ENCODE data around the gene PRR7. TPM values are rescaled to one million over a fixed set of nuclear protein-coding genes. Genes with fewer than 3 reads are reported as not detected.

PRR7 gene
- total and polyA plus RNA-seq, 2 of the 13 experiments (the other 11 are each of a cell fraction or from before 2014, with no cell fraction given), result 4.8 to 5.0 TPM

DNA sequence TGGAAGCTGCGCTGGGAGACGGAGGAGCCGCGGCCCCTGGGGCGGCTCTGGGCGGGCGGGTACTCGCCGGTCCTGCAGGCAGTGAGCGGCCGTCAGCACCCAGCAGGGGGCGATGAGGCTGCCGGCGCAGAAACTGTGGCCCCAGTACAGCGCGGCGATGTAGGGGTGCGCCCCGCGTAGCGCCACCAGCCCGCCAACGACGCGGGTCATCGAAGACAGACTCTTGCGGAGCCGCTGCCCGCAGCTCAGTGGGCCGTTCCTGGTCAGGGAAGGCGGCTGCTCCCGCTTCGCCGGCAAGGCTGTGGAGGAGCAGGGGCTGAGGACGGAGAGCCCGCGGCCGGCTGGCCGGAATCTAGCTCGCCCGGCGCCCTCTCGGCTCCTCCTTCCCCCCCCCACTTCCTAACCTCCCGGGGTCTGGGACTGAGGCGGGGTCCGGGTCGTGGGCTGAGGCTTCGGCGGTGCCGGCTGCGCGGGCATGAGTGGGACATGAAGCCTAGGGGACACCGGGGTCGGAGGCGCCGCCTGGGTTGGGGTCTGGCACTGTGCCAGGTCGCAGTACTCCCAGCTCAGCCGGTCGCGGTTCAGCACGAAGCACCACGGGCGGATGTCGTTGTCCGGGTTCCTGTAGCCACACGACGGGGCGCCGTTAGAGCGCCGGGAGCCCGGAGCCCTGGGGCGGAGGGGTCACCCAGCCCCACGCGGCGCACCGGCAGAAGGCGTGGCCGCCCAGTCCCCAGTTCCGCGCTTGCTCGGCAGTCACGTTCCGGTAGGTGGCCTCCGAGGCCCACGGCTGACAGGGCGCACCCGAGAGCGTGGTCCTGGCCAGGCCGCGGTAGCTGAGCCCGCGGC lies 42.6 kb upstream of the PRR7 start (continued):
- TF ChIP-seq, protein P1, sequence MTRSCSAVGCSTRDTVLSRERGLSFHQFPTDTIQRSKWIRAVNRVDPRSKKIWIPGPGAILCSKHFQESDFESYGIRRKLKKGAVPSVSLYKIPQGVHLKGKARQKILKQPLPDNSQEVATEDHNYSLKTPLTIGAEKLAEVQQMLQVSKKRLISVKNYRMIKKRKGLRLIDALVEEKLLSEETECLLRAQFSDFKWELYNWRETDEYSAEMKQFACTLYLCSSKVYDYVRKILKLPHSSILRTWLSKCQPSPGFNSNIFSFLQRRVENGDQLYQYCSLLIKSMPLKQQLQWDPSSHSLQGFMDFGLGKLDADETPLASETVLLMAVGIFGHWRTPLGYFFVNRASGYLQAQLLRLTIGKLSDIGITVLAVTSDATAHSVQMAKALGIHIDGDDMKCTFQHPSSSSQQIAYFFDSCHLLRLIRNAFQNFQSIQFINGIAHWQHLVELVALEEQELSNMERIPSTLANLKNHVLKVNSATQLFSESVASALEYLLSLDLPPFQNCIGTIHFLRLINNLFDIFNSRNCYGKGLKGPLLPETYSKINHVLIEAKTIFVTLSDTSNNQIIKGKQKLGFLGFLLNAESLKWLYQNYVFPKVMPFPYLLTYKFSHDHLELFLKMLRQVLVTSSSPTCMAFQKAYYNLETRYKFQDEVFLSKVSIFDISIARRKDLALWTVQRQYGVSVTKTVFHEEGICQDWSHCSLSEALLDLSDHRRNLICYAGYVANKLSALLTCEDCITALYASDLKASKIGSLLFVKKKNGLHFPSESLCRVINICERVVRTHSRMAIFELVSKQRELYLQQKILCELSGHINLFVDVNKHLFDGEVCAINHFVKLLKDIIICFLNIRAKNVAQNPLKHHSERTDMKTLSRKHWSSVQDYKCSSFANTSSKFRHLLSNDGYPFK (CRISPR knock-in tag; IDR thresholded peaks at IDR 0.05; ENCODE audit: borderline replicate concordance), result peak; percentile 26; the same call in 1 of the 2 replicates
- TF ChIP-seq ZFP90 (CRISPR knock-in tag; IDR thresholded peaks at IDR 0.05; ENCODE audit: borderline replicate concordance) (0 out of 2 replicates have a peak, but pooled peaks have one; percentile 55), GTF2F1 (IDR thresholded peaks at IDR 0.05; ENCODE audit: low read length) (no peak), HDAC1 (CRISPR knock-in tag; IDR thresholded peaks at IDR 0.05) (peak; percentile 38), ZNF446 (CRISPR knock-in tag; IDR thresholded peaks at IDR 0.05) (peak; percentile 72; the same call in 1 of the 2 replicates), ZNF460 (CRISPR knock-in tag; IDR thresholded peaks at IDR 0.05; ENCODE audit: borderline replicate concordance) (no peak), ZNF7 (CRISPR knock-in tag; IDR thresholded peaks at IDR 0.05) (no peak), HOXA3 (CRISPR knock-in tag; IDR thresholded peaks at IDR 0.05) (peak; percentile 67), ZNF775 (CRISPR knock-in tag; IDR thresholded peaks at IDR 0.05; ENCODE audit: borderline replicate concordance) (no peak), TOPORS (CRISPR knock-in tag; IDR thresholded peaks at IDR 0.05) (no peak), NFE2L1 (CRISPR knock-in tag; IDR thresholded peaks at IDR 0.05; ENCODE audit: borderline replicate concordance) (no peak), ZFY (CRISPR knock-in tag; IDR thresholded peaks at IDR 0.05) (peak; percentile 53; the same call in 1 of the 2 replicates), TCF12 (IDR thresholded peaks at IDR 0.05) (no peak), TCF12 (CRISPR knock-in tag; IDR thresholded peaks at IDR 0.05) (0 out of 2 replicates have a peak, but pooled peaks have one; percentile 46), ZNF235 (CRISPR knock-in tag; IDR thresholded peaks at IDR 0.05; ENCODE audit: borderline replicate concordance) (peak; percentile 49; the same call in 1 of the 2 replicates), PHF20 (CRISPR knock-in tag; IDR thresholded peaks at IDR 0.05) (0 out of 2 replicates have a peak, but pooled peaks have one; percentile 24)
- TF ChIP-seq, protein P2, sequence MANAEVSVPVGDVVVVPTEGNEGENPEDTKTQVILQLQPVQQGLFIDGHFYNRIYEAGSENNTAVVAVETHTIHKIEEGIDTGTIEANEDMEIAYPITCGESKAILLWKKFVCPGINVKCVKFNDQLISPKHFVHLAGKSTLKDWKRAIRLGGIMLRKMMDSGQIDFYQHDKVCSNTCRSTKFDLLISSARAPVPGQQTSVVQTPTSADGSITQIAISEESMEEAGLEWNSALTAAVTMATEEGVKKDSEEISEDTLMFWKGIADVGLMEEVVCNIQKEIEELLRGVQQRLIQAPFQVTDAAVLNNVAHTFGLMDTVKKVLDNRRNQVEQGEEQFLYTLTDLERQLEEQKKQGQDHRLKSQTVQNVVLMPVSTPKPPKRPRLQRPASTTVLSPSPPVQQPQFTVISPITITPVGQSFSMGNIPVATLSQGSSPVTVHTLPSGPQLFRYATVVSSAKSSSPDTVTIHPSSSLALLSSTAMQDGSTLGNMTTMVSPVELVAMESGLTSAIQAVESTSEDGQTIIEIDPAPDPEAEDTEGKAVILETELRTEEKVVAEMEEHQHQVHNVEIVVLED (CRISPR knock-in tag; IDR thresholded peaks at IDR 0.05; ENCODE audit: borderline replicate concordance), result peak; percentile 36; the same call in 1 of the 2 replicates
- TF ChIP-seq, protein P3, sequence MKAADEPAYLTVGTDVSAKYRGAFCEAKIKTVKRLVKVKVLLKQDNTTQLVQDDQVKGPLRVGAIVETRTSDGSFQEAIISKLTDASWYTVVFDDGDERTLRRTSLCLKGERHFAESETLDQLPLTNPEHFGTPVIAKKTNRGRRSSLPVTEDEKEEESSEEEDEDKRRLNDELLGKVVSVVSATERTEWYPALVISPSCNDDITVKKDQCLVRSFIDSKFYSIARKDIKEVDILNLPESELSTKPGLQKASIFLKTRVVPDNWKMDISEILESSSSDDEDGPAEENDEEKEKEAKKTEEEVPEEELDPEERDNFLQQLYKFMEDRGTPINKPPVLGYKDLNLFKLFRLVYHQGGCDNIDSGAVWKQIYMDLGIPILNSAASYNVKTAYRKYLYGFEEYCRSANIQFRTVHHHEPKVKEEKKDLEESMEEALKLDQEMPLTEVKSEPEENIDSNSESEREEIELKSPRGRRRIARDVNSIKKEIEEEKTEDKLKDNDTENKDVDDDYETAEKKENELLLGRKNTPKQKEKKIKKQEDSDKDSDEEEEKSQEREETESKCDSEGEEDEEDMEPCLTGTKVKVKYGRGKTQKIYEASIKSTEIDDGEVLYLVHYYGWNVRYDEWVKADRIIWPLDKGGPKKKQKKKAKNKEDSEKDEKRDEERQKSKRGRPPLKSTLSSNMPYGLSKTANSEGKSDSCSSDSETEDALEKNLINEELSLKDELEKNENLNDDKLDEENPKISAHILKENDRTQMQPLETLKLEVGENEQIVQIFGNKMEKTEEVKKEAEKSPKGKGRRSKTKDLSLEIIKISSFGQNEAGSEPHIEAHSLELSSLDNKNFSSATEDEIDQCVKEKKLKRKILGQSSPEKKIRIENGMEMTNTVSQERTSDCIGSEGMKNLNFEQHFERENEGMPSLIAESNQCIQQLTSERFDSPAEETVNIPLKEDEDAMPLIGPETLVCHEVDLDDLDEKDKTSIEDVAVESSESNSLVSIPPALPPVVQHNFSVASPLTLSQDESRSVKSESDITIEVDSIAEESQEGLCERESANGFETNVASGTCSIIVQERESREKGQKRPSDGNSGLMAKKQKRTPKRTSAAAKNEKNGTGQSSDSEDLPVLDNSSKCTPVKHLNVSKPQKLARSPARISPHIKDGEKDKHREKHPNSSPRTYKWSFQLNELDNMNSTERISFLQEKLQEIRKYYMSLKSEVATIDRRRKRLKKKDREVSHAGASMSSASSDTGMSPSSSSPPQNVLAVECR (CRISPR knock-in tag; IDR thresholded peaks at IDR 0.05; ENCODE audit: borderline replicate concordance), result peak; percentile 56; the same call in 1 of the 2 replicates
- TF ChIP-seq, protein P4, sequence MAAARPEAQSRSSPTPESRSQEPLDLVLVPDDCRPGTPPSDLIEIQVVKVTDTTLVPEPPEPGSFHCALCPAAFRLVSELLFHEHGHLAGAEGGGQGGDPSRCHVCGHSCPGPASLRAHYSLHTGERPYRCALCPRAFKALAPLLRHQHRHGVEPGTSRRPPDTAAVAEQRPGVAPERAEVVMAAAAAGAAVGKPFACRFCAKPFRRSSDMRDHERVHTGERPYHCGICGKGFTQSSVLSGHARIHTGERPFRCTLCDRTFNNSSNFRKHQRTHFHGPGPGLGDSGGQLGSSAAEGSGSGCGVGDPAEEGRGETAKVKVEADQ (CRISPR knock-in tag; IDR thresholded peaks at IDR 0.05; ENCODE audit: borderline replicate concordance), result 0 out of 2 replicates have a peak, but pooled peaks have one; percentile 24

All from HepG2 (cell line).